Measurements from ENCODE around the gene GPC5. TPM values are rescaled to one million over a fixed set of nuclear protein-coding genes. Genes with fewer than 3 reads are reported as not detected.

GPC5 gene
- total and polyA plus RNA-seq, 2 donors (not counting 3 experiments of a cell fraction or from before 2014, with no cell fraction given), result 0.59 to 0.97 TPM

DNA sequence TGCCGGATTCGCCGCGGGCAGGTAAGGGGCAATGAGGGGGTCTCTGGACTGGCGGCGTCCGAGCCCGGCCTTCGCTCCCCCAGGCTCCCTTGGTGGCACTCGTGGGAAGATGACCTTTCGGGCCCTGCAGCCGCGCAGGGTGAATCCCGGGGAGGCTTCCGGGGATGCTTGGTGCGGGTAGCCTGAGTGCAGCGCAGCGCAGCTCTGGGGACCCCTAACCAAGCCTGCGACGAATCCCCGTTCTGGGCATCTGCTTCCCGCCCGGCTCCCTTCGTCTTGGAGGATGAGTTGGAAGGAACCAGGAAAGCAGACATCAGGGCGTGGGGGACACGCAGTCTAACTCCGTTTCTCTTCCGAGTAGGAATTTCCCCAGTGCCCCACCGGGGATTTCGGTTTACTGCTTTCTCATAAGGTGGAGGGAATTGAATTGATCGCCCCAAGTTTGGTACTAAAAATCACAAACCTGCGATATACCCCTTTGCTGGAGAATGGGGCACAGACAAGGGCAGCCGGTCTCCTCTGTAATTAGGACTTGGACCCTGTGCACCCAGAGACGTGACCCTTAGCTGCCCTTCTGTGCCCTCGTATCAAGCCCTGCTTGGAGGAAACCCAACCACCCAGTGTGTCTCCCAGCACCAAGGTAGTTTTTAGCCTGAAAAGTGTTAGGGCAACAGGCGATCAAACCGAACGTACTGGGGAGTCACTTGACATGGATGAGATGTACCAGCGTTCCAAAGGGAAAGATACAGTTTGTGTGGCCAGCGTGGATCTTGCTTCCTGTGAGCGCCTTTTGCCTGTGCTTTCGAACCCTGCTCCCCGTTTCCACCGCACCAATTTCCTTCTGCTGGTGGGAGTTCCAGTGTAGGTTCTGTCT, 1.0 kb downstream of the GPC5 start:
- no peak for FAIRE-seq
- Histone ChIP-seq H3K9ac (replicated peaks; ENCODE audit: extremely low read depth, insufficient read depth, low read length) (no peak overlapping the region), H3K9me1 (replicated peaks; ENCODE audit: control insufficient read depth, extremely low read depth, insufficient read depth, low read length) (no peaks in the 10 kb centered on the region), H3K9me3 (replicated peaks; ENCODE audit: control insufficient read depth, insufficient read depth, low read length) (no peaks in the 10 kb centered on the region), H3K27ac (ENCODE audit: insufficient read depth, low read depth, low read length) (no peak overlapping the region), H3K4me3 (replicated peaks in 1 of 3; ENCODE audit: insufficient read depth in 1 of 3, low read depth in 1 of 3, low read length in 3 of 3) (no peak overlapping the region), H4K20me1 (replicated peaks; ENCODE audit: control insufficient read depth, extremely low read depth, insufficient read depth, low read length) (no peaks in the 10 kb centered on the region), H3K27me3 (ENCODE audit: control insufficient read depth in 2 of 2, insufficient read depth in 2 of 2, low read length in 2 of 2) (peaks cover 47 to 69% of the 10 kb centered on the region in 2 experiments), H3K79me2 (ENCODE audit: control insufficient read depth, insufficient read depth, low read length) (no peaks in the 10 kb centered on the region), H3K36me3 (ENCODE audit: control insufficient read depth in 2 of 2, extremely low read depth in 1 of 2, insufficient read depth in 2 of 2, low read length in 2 of 2) (no peaks in the 10 kb centered on the region), H3K4me2 (ENCODE audit: insufficient read depth, low read length) (no peak overlapping the region), H2AFZ (ENCODE audit: low read depth, low read length) (peak overlapping the region; percentile 49), H3K4me1 (ENCODE audit: control insufficient read depth, extremely low read depth, insufficient read depth, low read length) (peaks cover 8% of the 10 kb centered on the region)
- no TSS peak for BruUV-seq (replicated peaks)
- ChIA-PET CTCF (interaction anchor here (0.8 to 1.7 kb wide), 4 partner anchors 7 to 108 kb away, joined by 3 to 7 read pairs (median 6); no protein-coding TSS in a partner anchor), POLR2A (no interaction called here)
- DNase-seq (ENCODE audit: low read depth, low spot score), result no peak
- TF ChIP-seq FOS (IDR thresholded peaks at IDR 0.05; ENCODE audit: borderline replicate concordance, insufficient read depth, low read length), result no peak
- peak; percentile 85 for TF ChIP-seq EZH2 (IDR thresholded peaks at IDR 0.05; ENCODE audit: borderline replicate concordance, low read depth, low read length, severe bottlenecking)
- intact Hi-C loops (cut with micrococcal nuclease), result loop anchor here (2.0 kb wide), 1 partner anchor 53 kb away; the partner anchor contains the start of gene MIR17HG
- dilution Hi-C loops (cut with MboI; ENCODE audit: extremely low pct_ligation_motif_present, low sequenced_read_pairs), result no loop called here

- H3K79me2 ChIP-seq (ENCODE audit: control insufficient read depth, insufficient read depth, low read length), result no peaks in the 10 kb centered on the region
- dilution Hi-C loops (cut with MboI; ENCODE audit: extremely low pct_ligation_motif_present, low sequenced_read_pairs), result no loop called here
- no TSS peak for BruUV-seq (replicated peaks)
- no peaks in the 10 kb centered on the region for H4K20me1 ChIP-seq (replicated peaks; ENCODE audit: control insufficient read depth, extremely low read depth, insufficient read depth, low read length)
- H3K27ac ChIP-seq (ENCODE audit: insufficient read depth, low read depth, low read length), result no peak overlapping the region
- no peak overlapping the region for H3K4me3 ChIP-seq (replicated peaks in 1 of 3; ENCODE audit: insufficient read depth in 1 of 3, low read depth in 1 of 3, low read length in 3 of 3)
- ChIA-PET CTCF (interaction anchor here (1.7 kb wide), 1 partner anchor 27 kb away, joined by 7 read pairs; no protein-coding TSS in a partner anchor), POLR2A (no interaction called here)
- no peaks in the 10 kb centered on the region for H3K9me3 ChIP-seq (replicated peaks; ENCODE audit: control insufficient read depth, insufficient read depth, low read length)
- H3K27me3 ChIP-seq (ENCODE audit: control insufficient read depth in 2 of 2, insufficient read depth in 2 of 2, low read length in 2 of 2), result peaks cover 45 to 72% of the 10 kb centered on the region in 2 experiments
- no peak for FAIRE-seq
- TF ChIP-seq, protein P1, sequence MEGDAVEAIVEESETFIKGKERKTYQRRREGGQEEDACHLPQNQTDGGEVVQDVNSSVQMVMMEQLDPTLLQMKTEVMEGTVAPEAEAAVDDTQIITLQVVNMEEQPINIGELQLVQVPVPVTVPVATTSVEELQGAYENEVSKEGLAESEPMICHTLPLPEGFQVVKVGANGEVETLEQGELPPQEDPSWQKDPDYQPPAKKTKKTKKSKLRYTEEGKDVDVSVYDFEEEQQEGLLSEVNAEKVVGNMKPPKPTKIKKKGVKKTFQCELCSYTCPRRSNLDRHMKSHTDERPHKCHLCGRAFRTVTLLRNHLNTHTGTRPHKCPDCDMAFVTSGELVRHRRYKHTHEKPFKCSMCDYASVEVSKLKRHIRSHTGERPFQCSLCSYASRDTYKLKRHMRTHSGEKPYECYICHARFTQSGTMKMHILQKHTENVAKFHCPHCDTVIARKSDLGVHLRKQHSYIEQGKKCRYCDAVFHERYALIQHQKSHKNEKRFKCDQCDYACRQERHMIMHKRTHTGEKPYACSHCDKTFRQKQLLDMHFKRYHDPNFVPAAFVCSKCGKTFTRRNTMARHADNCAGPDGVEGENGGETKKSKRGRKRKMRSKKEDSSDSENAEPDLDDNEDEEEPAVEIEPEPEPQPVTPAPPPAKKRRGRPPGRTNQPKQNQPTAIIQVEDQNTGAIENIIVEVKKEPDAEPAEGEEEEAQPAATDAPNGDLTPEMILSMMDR (IDR thresholded peaks at IDR 0.05; ENCODE audit: extremely low read depth in 1 of 2, insufficient read depth in 1 of 2, low read depth in 1 of 2, low read length in 2 of 2), result no peak
- TF ChIP-seq EZH2 (IDR thresholded peaks at IDR 0.05; ENCODE audit: borderline replicate concordance, low read depth, low read length, severe bottlenecking) (no peak), FOS (IDR thresholded peaks at IDR 0.05; ENCODE audit: borderline replicate concordance, insufficient read depth, low read length) (no peak), MAX (IDR thresholded peaks at IDR 0.05; ENCODE audit: insufficient read depth, insufficient read length) (no peak), POLR2A (IDR thresholded peaks at IDR 0.05; ENCODE audit: low read depth, low read length) (no peak), GATA2 (IDR thresholded peaks at IDR 0.05; ENCODE audit: insufficient read depth, insufficient read length, low read depth, low read length) (no peak)
- H3K4me1 ChIP-seq (ENCODE audit: control insufficient read depth, extremely low read depth, insufficient read depth, low read length), result peaks cover 8% of the 10 kb centered on the region
- intact Hi-C loops (cut with micrococcal nuclease), result no loop called here
- H2AFZ ChIP-seq (ENCODE audit: low read depth, low read length), result no peak overlapping the region
- H3K9me1 ChIP-seq (replicated peaks; ENCODE audit: control insufficient read depth, extremely low read depth, insufficient read depth, low read length), result no peaks in the 10 kb centered on the region
- H3K36me3 ChIP-seq (ENCODE audit: control insufficient read depth in 2 of 2, extremely low read depth in 1 of 2, insufficient read depth in 2 of 2, low read length in 2 of 2), result no peaks in the 10 kb centered on the region
- no peak for DNase-seq (ENCODE audit: low read depth, low spot score)
- no peak overlapping the region for H3K4me2 ChIP-seq (ENCODE audit: insufficient read depth, low read length)
- H3K9ac ChIP-seq (replicated peaks; ENCODE audit: extremely low read depth, insufficient read depth, low read length), result no peak overlapping the region
Measured at GRCh38 chr13:91400063-91400399, 1.6 kb downstream of the GPC5 start.

All from endothelial cell of umbilical vein (primary cell).